ENCODE results near the gene IGSF22. TPM values are rescaled to one million over a fixed set of nuclear protein-coding genes. Genes with fewer than 3 reads are reported as not detected.

Gene IGSF22
- polyA plus RNA-seq, 1 donor (not counting 4 experiments of a cell fraction or from before 2014, with no cell fraction given): 0.01 TPM

GRCh38 chr11:18729426-18729825, 3.4 kb upstream of the IGSF22 start:
- H2AFZ ChIP-seq (ENCODE audit: control insufficient read depth, low read length): no peak overlapping the region
- no peaks in the 10 kb centered on the region for H3K36me3 ChIP-seq (ENCODE audit: control insufficient read depth in 2 of 2, extremely low read depth in 1 of 2, insufficient read depth in 2 of 2, low read length in 2 of 2)
- no peak overlapping the region for H3K4me3 ChIP-seq (ENCODE audit: control insufficient read depth in 2 of 3, extremely low read depth in 1 of 3, insufficient read depth in 2 of 3, low read depth in 1 of 3, low read length in 3 of 3)

DNA sequence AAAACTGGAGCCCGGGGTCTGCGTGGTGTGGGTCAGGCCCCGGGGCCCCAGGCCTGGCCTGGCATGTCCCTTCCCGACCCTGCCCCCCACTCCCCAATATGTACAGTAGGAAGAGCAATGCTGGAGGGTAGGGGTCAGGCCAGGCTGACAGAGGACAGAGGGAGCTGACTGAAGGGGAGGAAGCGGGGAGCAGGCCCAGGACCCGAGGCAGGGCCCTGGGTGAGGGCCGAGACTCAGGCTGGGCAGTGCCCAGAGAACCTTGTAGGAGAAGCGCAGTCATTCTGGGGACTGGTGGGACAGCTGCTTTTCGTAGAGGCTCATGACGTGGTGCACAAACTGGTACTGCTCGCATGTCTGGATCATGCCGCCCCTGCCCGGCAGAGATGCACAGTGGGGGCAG, 2.7 kb upstream of the IGSF22 start:
- Histone ChIP-seq H3K79me2 (ENCODE audit: control insufficient read depth, insufficient read depth, low read length) (no peaks in the 10 kb centered on the region), H2AFZ (ENCODE audit: control insufficient read depth, low read length) (no peak overlapping the region), H3K4me1 (ENCODE audit: control insufficient read depth, extremely low read depth, insufficient read depth, low read length) (peaks cover 4% of the 10 kb centered on the region), H3K4me3 (ENCODE audit: control insufficient read depth in 2 of 3, extremely low read depth in 1 of 3, insufficient read depth in 2 of 3, low read depth in 1 of 3, low read length in 3 of 3) (no peak overlapping the region), H3K9me3 (ENCODE audit: control insufficient read depth, low read depth, low read length) (no peaks in the 10 kb centered on the region), H3K9ac (ENCODE audit: control insufficient read depth, extremely low read depth, insufficient read depth, low read length) (no peak overlapping the region), H3K4me2 (ENCODE audit: control insufficient read depth, extremely low read depth, insufficient read depth, low read depth, low read length) (no peak overlapping the region), H3K9me1 (ENCODE audit: control insufficient read depth, extremely low read depth, insufficient read depth, low read length) (no peaks in the 10 kb centered on the region), H3K27ac (ENCODE audit: control insufficient read depth, insufficient read depth, low read length) (no peak overlapping the region), H3K27me3 (ENCODE audit: control insufficient read depth, extremely low read depth, insufficient read depth, low read length) (no peaks in the 10 kb centered on the region), H4K20me1 (ENCODE audit: control insufficient read depth, extremely low read depth, insufficient read depth, low read length) (no peaks in the 10 kb centered on the region), H3K36me3 (ENCODE audit: control insufficient read depth in 2 of 2, extremely low read depth in 1 of 2, insufficient read depth in 2 of 2, low read length in 2 of 2) (no peaks in the 10 kb centered on the region)
- FAIRE-seq: no peak
- dilution Hi-C loops (cut with MboI; ENCODE audit: extremely low pct_ligation_motif_present, low sequenced_read_pairs): no loop called here
- DNase-seq (ENCODE audit: low read depth, low spot score): no peak
- TF ChIP-seq EZH2 (IDR thresholded peaks at IDR 0.05; ENCODE audit: low read length): no peak
- TF ChIP-seq CTCF (optimal IDR thresholded peaks at IDR 0.05 in 1 of 3, IDR thresholded peaks at IDR 0.05 in 1 of 3, conservative IDR thresholded peaks at IDR 0.05 in 1 of 3; ENCODE audit: extremely low read depth in 1 of 3, insufficient read depth in 2 of 3, low read length in 3 of 3): no peak

More at GRCh38 chr11:18729426-18729825, 3.4 kb upstream of the IGSF22 start:
- H3K27ac ChIP-seq (ENCODE audit: control insufficient read depth, insufficient read depth, low read length): no peak overlapping the region
- FAIRE-seq (no peak), DNase-seq (ENCODE audit: low read depth, low spot score) (no peak)
- no peak overlapping the region for H3K4me2 ChIP-seq (ENCODE audit: control insufficient read depth, extremely low read depth, insufficient read depth, low read depth, low read length)
- no peaks in the 10 kb centered on the region for H3K9me3 ChIP-seq (ENCODE audit: control insufficient read depth, low read depth, low read length)
- no peaks in the 10 kb centered on the region for H4K20me1 ChIP-seq (ENCODE audit: control insufficient read depth, extremely low read depth, insufficient read depth, low read length)
- no peak overlapping the region for H3K9ac ChIP-seq (ENCODE audit: control insufficient read depth, extremely low read depth, insufficient read depth, low read length)
- H3K4me1 ChIP-seq (ENCODE audit: control insufficient read depth, extremely low read depth, insufficient read depth, low read length): peaks cover 2% of the 10 kb centered on the region
- TF ChIP-seq EZH2 (IDR thresholded peaks at IDR 0.05; ENCODE audit: low read length) (no peak), CTCF (optimal IDR thresholded peaks at IDR 0.05 in 1 of 3, IDR thresholded peaks at IDR 0.05 in 1 of 3, conservative IDR thresholded peaks at IDR 0.05 in 1 of 3; ENCODE audit: extremely low read depth in 1 of 3, insufficient read depth in 2 of 3, low read length in 3 of 3) (no peak)
- H3K9me1 ChIP-seq (ENCODE audit: control insufficient read depth, extremely low read depth, insufficient read depth, low read length): no peaks in the 10 kb centered on the region
- dilution Hi-C loops (cut with MboI; ENCODE audit: extremely low pct_ligation_motif_present, low sequenced_read_pairs): no loop called here
- no peaks in the 10 kb centered on the region for H3K79me2 ChIP-seq (ENCODE audit: control insufficient read depth, insufficient read depth, low read length)
- no peaks in the 10 kb centered on the region for H3K27me3 ChIP-seq (ENCODE audit: control insufficient read depth, extremely low read depth, insufficient read depth, low read length)
